Activated CD8-positive, alpha-beta T cell treated with anti-CD3 and anti-CD28 coated beads, Interleukin-2, amount 10 ng/mL, durations not matched to agents 7 days and 5 days (primary cell): Measurements from ENCODE around the gene NOP58. TPM values are rescaled to one million over a fixed set of nuclear protein-coding genes. Genes with fewer than 3 reads are reported as not detected.
"Not testable (repeated sequence)": the region's sequence is repeated elsewhere in the genome, so short reads cannot be mapped to it uniquely, and the experiment has no call there.

Experiments used
- ATAC-seq: fragments of 150-1000 bp; cut with Tn5 transposase; one replicate; pipeline ENCODE4 v1.10.0; 2021; ENCODE audit warnings: moderate library complexity
- CTCF ChIA-PET: fragments of 350-600 bp; sonication (Branson Sonifier 250); formaldehyde crosslinking; loops from one replicate; lab custom pipeline; 2021; ENCODE audit warnings: antibody characterized with exemption; lab: Charles Lee
- POLR2A ChIA-PET: fragments of 350-600 bp; sonication (Branson Sonifier 250); formaldehyde crosslinking; loops from one replicate; lab custom pipeline; 2021; ENCODE audit warnings: antibody characterized with exemption; lab: Charles Lee
- DNase-seq: peaks from one replicate; pipeline ENCODE4 v3.0.0-alpha.2; 2020
- H3K27ac Mint-ChIP-seq: one replicate; pipeline ENCODE4 v1.8.0; 2021; ENCODE audit warnings: mild to moderate bottlenecking, mixed read lengths
- H3K27me3 Mint-ChIP-seq: one replicate; pipeline ENCODE4 v1.8.0; 2021; ENCODE audit warnings: low read depth, mixed read lengths
- H3K36me3 Mint-ChIP-seq: one replicate; pipeline ENCODE4 v1.8.0; 2021; ENCODE audit warnings: low read depth, mixed read lengths
- H3K4me1 Mint-ChIP-seq: one replicate; pipeline ENCODE4 v1.8.0; 2021; ENCODE audit warnings: low read depth, mixed read lengths
- H3K4me3 Mint-ChIP-seq: one replicate; pipeline ENCODE4 v1.8.0; 2021; ENCODE audit warnings: mild to moderate bottlenecking, mixed read lengths
- H3K9me3 Mint-ChIP-seq: one replicate; pipeline ENCODE4 v1.8.0; 2022; ENCODE audit warnings: mixed read lengths; ENCODE audit not compliant: insufficient read depth
- total RNA-seq, 2 experiments: library from RNA; stranded (reverse); gene quantifications; one replicate each; pipeline ENCODE4 v1.2.3, GENCODE V29; 2021

Gene NOP58
- total RNA-seq: 100 to 1,000 TPM; 120 to 122 TPM

DNA sequence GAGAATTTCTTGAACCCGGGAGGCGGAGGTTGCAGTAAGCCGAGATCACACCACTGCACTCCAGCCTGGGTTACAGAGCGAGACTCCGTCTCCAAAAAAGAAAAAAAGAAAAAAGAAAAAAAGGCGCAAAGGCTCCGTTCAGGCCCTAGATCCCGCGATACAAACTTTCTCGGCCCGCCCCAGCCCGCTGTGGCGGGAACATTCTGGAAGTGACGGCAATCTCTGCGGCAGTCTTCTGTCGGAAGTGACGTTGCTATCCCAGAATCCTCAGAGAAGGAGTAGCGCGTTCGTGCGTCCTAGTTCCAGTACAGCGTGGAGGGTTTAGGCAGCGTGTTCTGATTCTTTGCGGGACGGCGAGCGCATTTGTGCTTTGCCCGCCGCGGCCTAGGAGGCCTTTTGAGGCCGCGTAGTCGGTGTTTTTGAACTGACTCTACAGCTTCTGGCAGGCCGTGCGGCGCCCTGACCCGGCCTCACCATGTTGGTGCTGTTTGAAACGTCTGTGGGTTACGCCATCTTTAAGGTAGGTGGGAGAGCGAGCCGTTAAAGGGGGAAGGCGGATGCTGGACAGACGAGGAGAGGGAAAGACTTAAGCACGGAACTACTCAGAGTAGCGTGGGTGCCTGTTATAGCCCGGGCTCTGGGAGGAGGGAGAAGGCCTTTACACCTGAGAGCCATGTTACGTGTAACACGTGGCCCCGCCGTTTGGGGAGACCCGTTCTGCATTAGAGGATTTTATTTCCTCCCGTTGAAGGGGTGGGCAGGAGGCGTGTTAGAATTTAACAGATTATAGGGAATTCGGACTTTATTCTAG, at the start of gene NOP58:
NOP58 (plus strand) TSS at position 297 of the 811 bp plus-strand sequence; CDS start at position 476, 179 bp downstream.
- Mint-ChIP-seq H3K27ac (peak within 1 kb of the TSS; percentile 66), H3K27me3 (no peaks in the 10 kb centered on the region), H3K36me3 (peaks cover 12% of the 10 kb centered on the region), H3K9me3 (no peaks in the 10 kb centered on the region), H3K4me3 (no peak within 1 kb of the TSS), H3K4me1 (peaks cover 25% of the 10 kb centered on the region)
- ChIA-PET POLR2A (interaction anchor here (0.7 to 4.3 kb wide), 7 partner anchors 11 to 485 kb away, joined by 3 to 45 read pairs (median 3); partner anchors contain the start of genes ALS2 and SUMO1), CTCF (interaction anchor here (0.6 to 1.4 kb wide), 2 partner anchors 9 to 19 kb away, joined by 3 read pairs; no protein-coding TSS in a partner anchor)
- ATAC-seq: peak; percentile 87
- peak; percentile 96 for DNase-seq

DNA sequence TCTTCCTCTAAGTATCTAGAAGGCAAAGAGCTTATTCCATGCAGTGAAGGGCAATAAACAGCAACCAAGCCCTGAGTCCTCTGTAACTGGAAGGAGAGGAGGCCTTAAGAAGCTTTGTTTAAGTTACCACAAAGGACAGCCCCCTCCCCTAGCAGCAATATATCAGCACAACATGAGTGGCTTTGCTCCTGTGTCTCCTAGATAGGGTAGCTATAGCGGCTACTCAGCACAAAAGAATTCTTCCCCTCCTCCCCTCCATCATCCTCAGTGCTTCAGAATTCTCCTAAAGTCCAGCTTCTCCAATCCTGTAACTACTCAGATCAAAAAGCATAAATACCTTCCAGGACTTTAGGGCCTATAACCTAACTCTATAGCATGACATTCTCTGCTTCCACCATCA, 43.7 kb upstream of the NOP58 start:
- no peak overlapping the region for H3K4me3 Mint-ChIP-seq
- POLR2A ChIA-PET: no interaction called here
- peaks cover 40% of the 10 kb centered on the region for H3K36me3 Mint-ChIP-seq
- no peak for ATAC-seq
- H3K4me1 Mint-ChIP-seq: peaks cover 2% of the 10 kb centered on the region
- CTCF ChIA-PET: interaction anchor here (1.1 kb wide), 1 partner anchor 14 kb away, joined by 3 read pairs; no protein-coding TSS in a partner anchor
- no peak for DNase-seq
- H3K27ac Mint-ChIP-seq: no peak overlapping the region
- H3K27me3 Mint-ChIP-seq: no peaks in the 10 kb centered on the region
- no peaks in the 10 kb centered on the region for H3K9me3 Mint-ChIP-seq

DNA sequence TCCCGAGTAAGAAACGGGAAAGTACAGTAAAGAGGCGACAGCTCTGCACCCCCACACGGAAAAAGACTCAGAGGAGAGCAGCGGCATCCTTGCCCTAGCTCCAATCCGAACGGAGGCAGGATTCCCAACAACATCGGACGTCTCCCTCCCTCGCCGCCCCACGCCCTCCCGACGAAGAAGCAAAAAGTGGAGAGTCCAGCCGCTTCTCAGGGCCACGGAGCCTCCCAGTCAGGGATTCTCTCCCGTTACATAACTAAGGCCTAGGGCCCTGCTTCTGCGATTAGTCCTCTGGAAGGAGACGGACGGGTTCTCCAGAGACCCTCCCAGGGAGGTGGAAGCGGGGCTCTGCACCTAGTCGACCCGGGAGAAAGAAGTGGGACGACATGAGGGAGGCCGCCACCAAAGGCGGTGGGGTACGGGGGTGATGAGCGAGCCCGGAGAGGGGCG, 27.8 kb upstream of the NOP58 start:
- peak overlapping the region; percentile 94 for H3K4me3 Mint-ChIP-seq
- peak overlapping the region; percentile 98 for H3K27ac Mint-ChIP-seq
- ATAC-seq (peak; percentile 65), DNase-seq (peak; percentile 33)
- H3K36me3 Mint-ChIP-seq: peaks cover 5% of the 10 kb centered on the region
- H3K27me3 Mint-ChIP-seq: peaks cover 2% of the 10 kb centered on the region
- no peaks in the 10 kb centered on the region for H3K9me3 Mint-ChIP-seq
- ChIA-PET CTCF (interaction anchor here (0.7 kb wide), 2 partner anchors 41 to 481 kb away, joined by 3 read pairs; no protein-coding TSS in a partner anchor), POLR2A (interaction anchor here (1.1 to 2.9 kb wide), 4 partner anchors 27 to 32 kb away, joined by 3 to 30 read pairs (median 8); partner anchors contain the start of gene NOP58)
- H3K4me1 Mint-ChIP-seq: peaks cover 32% of the 10 kb centered on the region

DNA sequence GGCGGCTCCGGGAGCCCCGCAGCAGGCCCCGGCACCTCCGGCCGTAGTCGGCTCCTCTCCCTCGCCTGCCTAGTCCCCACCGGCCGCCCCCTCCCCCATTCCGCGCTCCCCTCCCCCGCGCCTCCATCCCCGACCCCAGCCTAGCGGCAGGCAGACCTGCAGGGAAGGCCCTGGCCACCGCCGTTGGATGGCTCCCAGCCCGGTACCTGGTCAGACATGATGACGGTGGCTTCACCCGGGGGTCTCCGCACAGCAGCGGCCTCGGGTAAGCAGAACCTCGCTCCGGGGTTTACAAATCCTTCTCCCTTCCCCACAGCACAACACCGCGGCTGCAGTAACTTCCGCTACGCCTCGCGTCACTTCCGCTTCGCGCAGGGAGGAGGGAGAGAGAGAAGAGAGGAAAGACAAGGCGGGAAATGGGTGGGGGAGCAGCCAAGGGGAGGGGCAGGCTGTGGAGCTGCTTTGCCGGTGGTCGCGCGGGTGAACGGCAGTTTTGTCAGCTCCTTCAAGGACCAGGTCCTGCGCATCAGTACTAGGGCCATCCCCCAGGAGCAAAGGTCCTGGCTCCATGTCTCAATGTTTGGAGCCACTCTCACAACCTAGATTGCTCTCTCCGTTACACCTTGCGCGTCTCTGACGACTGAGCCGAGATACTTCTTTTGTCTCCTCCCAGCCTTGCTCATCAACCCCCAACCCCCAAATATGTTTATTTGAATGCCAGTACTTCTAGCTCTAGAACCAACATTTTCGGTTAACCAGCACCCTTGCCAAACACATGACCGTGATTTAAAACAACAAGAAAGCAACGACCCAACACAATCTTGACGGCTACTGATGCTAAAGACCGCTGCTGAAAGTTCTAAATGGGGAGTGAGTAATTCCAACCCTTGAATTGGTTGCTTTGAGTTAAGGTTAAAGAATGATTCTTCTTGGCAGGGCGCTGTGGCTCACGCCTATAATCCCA, 27.0 kb upstream of the NOP58 start, which contains the start of gene SUMO1:
SUMO1 (minus strand) TSS at position 364 of the 964 bp plus-strand sequence; CDS start at position 218, 146 bp downstream.
- Mint-ChIP-seq H3K27ac (peak within 1 kb of the TSS; percentile 98), H3K4me3 (peak within 1 kb of the TSS; percentile 94), H3K27me3 (peaks cover 3% of the 10 kb centered on the region), H3K4me1 (peaks cover 32% of the 10 kb centered on the region), H3K36me3 (peaks cover 5% of the 10 kb centered on the region), H3K9me3 (no peaks in the 10 kb centered on the region)
- peak; percentile 92 for ATAC-seq
- DNase-seq: peak; percentile 95
- ChIA-PET POLR2A (interaction anchor here (0.7 to 2.9 kb wide), 6 partner anchors 8 to 33 kb away, joined by 3 to 30 read pairs (median 4); partner anchors contain the start of gene NOP58), CTCF (interaction anchor here (1.5 kb wide), 1 partner anchor 34 kb away, joined by 3 read pairs; no protein-coding TSS in a partner anchor)

- not testable (repeated sequence) for H3K9me3 Mint-ChIP-seq, ATAC-seq, H3K27me3 Mint-ChIP-seq, H3K4me3 Mint-ChIP-seq, H3K27ac Mint-ChIP-seq, H3K36me3 Mint-ChIP-seq, DNase-seq
- POLR2A ChIA-PET: interaction anchor here (1.1 kb wide), 1 partner anchor 9 kb away, joined by 4 read pairs; the partner anchor contains the start of gene SUMO1
- CTCF ChIA-PET: interaction anchor here (1.2 kb wide), 1 partner anchor 17 kb away, joined by 3 read pairs; no protein-coding TSS in a partner anchor
- peaks cover 13% of the 10 kb centered on the region for H3K4me1 Mint-ChIP-seq
Observed at GRCh38 chr2:202247710-202248109, 17.9 kb upstream of the NOP58 start.

GRCh38 chr2:202249521-202250253, 15.9 kb upstream of the NOP58 start:
- Mint-ChIP-seq H3K27me3 (peaks cover 7% of the 10 kb centered on the region), H3K27ac (no peak overlapping the region), H3K9me3 (peaks cover 10% of the 10 kb centered on the region), H3K36me3 (peaks cover 7% of the 10 kb centered on the region), H3K4me3 (no peak overlapping the region), H3K4me1 (peaks cover 13% of the 10 kb centered on the region)
- DNase-seq: no peak
- POLR2A ChIA-PET: no interaction called here
- no peak for ATAC-seq
- CTCF ChIA-PET: no interaction called here

- peaks cover 13% of the 10 kb centered on the region for H3K4me1 Mint-ChIP-seq
- no peak overlapping the region for H3K4me3 Mint-ChIP-seq
- POLR2A ChIA-PET: interaction anchor here (0.5 kb wide), 1 partner anchor 660 kb away, joined by 3 read pairs; the partner anchor contains the start of gene WDR12
- H3K9me3 Mint-ChIP-seq: peaks cover 10% of the 10 kb centered on the region
- CTCF ChIA-PET: no interaction called here
- H3K27ac Mint-ChIP-seq: no peak overlapping the region
- H3K36me3 Mint-ChIP-seq: peaks cover 7% of the 10 kb centered on the region
- peaks cover 5% of the 10 kb centered on the region for H3K27me3 Mint-ChIP-seq
- no peak for DNase-seq
- no peak for ATAC-seq
Observed at GRCh38 chr2:202251494-202251893, 14.1 kb upstream of the NOP58 start.

DNA sequence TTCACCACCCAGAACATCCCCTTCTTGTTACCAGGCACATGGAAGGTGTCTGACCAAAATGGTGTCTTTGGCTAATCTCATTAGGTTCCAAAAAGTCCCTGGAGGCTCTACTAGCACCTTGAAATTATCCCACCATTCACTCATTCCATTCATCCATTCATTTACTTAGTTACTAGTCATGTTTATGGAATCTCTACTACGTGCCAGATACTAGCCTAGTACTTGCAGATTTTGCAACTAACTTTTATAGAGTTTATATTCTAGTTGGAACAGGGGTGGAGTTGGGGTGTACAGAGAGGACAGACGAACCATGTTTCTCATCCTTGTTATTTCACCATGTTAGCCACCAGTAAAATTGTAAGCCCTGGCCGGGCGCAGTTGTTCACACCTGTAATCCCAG, 4.0 kb upstream of the NOP58 start:
- Mint-ChIP-seq H3K27me3 (no peaks in the 10 kb centered on the region), H3K36me3 (no peaks in the 10 kb centered on the region), H3K27ac (no peak overlapping the region), H3K4me3 (no peak overlapping the region), H3K4me1 (peaks cover 6% of the 10 kb centered on the region), H3K9me3 (no peaks in the 10 kb centered on the region)
- DNase-seq: no peak
- CTCF ChIA-PET: no interaction called here
- no peak for ATAC-seq
- POLR2A ChIA-PET: no interaction called here

GRCh38 chr2:202267495-202267894, 1.9 kb downstream of the NOP58 start:
- ChIA-PET CTCF (interaction anchor here (0.7 to 1.8 kb wide), 2 partner anchors 11 to 407 kb away, joined by 3 to 13 read pairs; no protein-coding TSS in a partner anchor), POLR2A (interaction anchor here (0.6 to 4.3 kb wide), 8 partner anchors 9 to 1673 kb away, joined by 3 to 45 read pairs (median 3); partner anchors contain the start of genes CASP8, CYP20A1 and SUMO1)
- Mint-ChIP-seq H3K4me3 (no peak overlapping the region), H3K4me1 (peaks cover 36% of the 10 kb centered on the region), H3K27me3 (no peaks in the 10 kb centered on the region), H3K36me3 (peaks cover 12% of the 10 kb centered on the region), H3K9me3 (no peaks in the 10 kb centered on the region), H3K27ac (no peak overlapping the region)
- no peak for ATAC-seq
- DNase-seq: peak; percentile 34

GRCh38 chr2:202269585-202269984, 4.0 kb downstream of the NOP58 start:
- Mint-ChIP-seq H3K9me3 (no peaks in the 10 kb centered on the region), H3K27me3 (no peaks in the 10 kb centered on the region), H3K27ac (peak overlapping the region; percentile 78), H3K36me3 (peaks cover 12% of the 10 kb centered on the region), H3K4me1 (peaks cover 37% of the 10 kb centered on the region), H3K4me3 (peak overlapping the region; percentile 55)
- ChIA-PET POLR2A (interaction anchor here (0.6 to 1.3 kb wide), 4 partner anchors 8 to 1036 kb away, joined by 3 to 5 read pairs (median 3); no protein-coding TSS in a partner anchor), CTCF (interaction anchor here (2.1 kb wide), 1 partner anchor 9 kb away, joined by 9 read pairs; no protein-coding TSS in a partner anchor)
- no peak for ATAC-seq
- DNase-seq: peak; percentile 28
